Esophagus (tissue), 2 donors: ENCODE results near the gene CHSY3. TPM values are rescaled to one million over a fixed set of nuclear protein-coding genes. Genes with fewer than 3 reads are reported as not detected.

Source experiments
- H3K27ac ChIP-seq, 2 donors: one replicate each; pipeline ENCODE4 v1.5.1; 2013; ENCODE audit warnings: low read depth in 2 of 2, mild to moderate bottlenecking in 2 of 2, inconsistent platforms in 1 of 2, low read length in 1 of 2, moderate library complexity in 1 of 2
- H3K27me3 ChIP-seq, 2 donors: one replicate each; pipeline ENCODE4 v1.6.1; 2013; ENCODE audit warnings: low read length in 2 of 2, control low read depth in 1 of 2, mild to moderate bottlenecking in 1 of 2; ENCODE audit not compliant: insufficient read depth in 2 of 2, control insufficient read depth in 1 of 2
- H3K36me3 ChIP-seq, 2 donors: one replicate each; pipeline ENCODE4 v1.6.1; 2013; ENCODE audit warnings: low read length in 1 of 2; ENCODE audit not compliant: control insufficient read depth in 2 of 2, insufficient read depth in 2 of 2
- H3K4me1 ChIP-seq, 2 donors: one replicate each; pipeline ENCODE4 v1.6.1; 2013; ENCODE audit warnings: low read length in 1 of 2; ENCODE audit not compliant: control insufficient read depth in 2 of 2, insufficient read depth in 2 of 2
- H3K4me3 ChIP-seq, 2 donors: one replicate each; pipeline ENCODE4 v1.5.1; 2013; ENCODE audit warnings: low read length in 2 of 2, mild to moderate bottlenecking in 2 of 2, low read depth in 1 of 2, moderate library complexity in 1 of 2
- H3K9me3 ChIP-seq, 2 donors: one replicate each; pipeline ENCODE4 v1.6.1; 2013; ENCODE audit warnings: mild to moderate bottlenecking in 2 of 2, low read depth in 1 of 2, low read length in 1 of 2, moderate library complexity in 1 of 2; ENCODE audit not compliant: control insufficient read depth in 2 of 2, insufficient read depth in 1 of 2
- WGBS, 2 donors: extraction: QIAGEN DNeasy Blood & Tissue Kit; methylation state at CpG; one replicate each; pipeline ENCODE4 v1.1.7; 2013; 5-methylcytosine and 5-hydroxymethylcytosine counted together
- polyA plus RNA-seq, 2 donors: library from polyadenylated mRNA; stranded (reverse); fragments of 200-250 nt; gene quantifications; one replicate each; pipeline ENCODE4 v1.2.3, GENCODE V29; 2013
- donor health status: healthy with polysubstance abuse.
- donor health status: Bipolar disorder and iron deficiency.

CHSY3 gene
- polyA plus RNA-seq, 2 donors: 0.02 to 0.14 TPM

DNA sequence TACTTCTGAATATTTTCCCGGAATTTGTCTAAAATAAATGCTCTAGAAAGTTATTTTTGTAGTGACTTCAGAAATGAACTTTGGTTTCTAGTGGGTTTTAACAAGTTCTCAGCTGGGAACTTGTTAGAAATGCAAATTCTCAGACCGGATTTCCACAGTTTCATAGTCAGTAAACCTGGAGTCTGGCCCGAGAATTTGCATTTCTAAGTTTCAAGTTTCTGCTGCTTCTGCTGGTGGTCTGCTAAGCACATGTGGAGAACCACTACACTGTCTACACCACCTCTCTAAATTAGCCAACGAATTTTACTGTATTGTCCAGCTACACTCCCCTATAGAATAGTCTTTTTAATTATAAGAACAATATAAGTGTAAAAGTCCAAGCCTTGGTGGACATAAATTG, 208.0 kb downstream of the CHSY3 start:
- Histone ChIP-seq H3K27me3 (no peaks in the 10 kb centered on the region), H3K4me1 (no peaks in the 10 kb centered on the region), H3K36me3 (no peaks in the 10 kb centered on the region), H3K9me3 (no peaks in the 10 kb centered on the region), H3K4me3 (no peak overlapping the region), H3K27ac (no peak overlapping the region)
- WGBS, 2 donors: 72 to 83% methylated on average over 4 of the region's 4 CpGs

DNA sequence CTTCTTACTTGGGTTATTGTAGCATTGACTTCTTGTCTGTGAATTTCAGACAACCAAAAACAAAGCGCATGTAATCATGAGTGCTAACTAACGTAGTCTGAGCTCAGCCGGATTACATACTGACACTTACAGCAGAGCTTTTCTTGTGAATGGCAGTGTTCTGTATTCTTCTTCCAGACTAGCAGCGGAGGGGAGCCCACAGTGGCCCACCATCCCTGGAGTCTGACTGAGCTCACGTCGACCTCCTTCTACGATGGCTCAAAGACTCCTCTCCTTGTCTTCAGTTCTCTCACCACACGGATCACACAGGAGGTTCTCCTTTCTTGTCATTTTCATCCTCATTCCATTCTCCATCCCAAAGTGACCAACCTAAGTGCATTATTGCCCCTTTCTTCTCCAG, 211.4 kb downstream of the CHSY3 start:
- Histone ChIP-seq H3K4me3 (no peak overlapping the region), H3K27me3 (no peaks in the 10 kb centered on the region), H3K9me3 (no peaks in the 10 kb centered on the region), H3K36me3 (no peaks in the 10 kb centered on the region), H3K4me1 (no peaks in the 10 kb centered on the region), H3K27ac (no peak overlapping the region)
- 80 to 91% methylated on average over 8 of the region's 8 CpGs for WGBS, 2 donors

- no peaks in the 10 kb centered on the region for H3K36me3 ChIP-seq
- no peak overlapping the region for H3K4me3 ChIP-seq
- no peak overlapping the region for H3K27ac ChIP-seq
- no peaks in the 10 kb centered on the region for H3K9me3 ChIP-seq
- no peaks in the 10 kb centered on the region for H3K27me3 ChIP-seq
- 59 to 63% methylated on average over 5 of the region's 5 CpGs for WGBS, 2 donors
- no peaks in the 10 kb centered on the region for H3K4me1 ChIP-seq
Observed at GRCh38 chr5:130116462-130116861, 212.2 kb downstream of the CHSY3 start.

DNA sequence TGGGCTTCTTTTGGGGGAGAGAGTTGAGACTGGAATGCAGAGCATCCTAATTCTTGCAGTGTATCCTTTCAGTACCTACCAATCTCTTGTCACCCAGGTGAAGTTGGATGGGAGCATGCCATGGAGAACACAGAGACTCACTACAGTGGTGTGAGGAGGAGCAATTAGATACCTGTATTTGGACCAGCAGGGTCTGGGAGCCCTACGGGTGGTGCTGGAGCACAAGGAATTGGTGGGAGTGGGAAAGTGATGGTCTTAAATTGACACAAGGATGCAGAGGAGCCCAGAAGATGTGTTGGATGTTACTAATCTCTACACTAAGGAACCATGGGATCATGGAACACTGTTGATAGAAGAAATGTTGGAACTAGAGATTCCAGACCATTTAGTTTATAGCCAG, 212.7 kb downstream of the CHSY3 start:
- H3K9me3 ChIP-seq: no peaks in the 10 kb centered on the region
- no peak overlapping the region for H3K4me3 ChIP-seq
- H3K27me3 ChIP-seq: no peaks in the 10 kb centered on the region
- no peaks in the 10 kb centered on the region for H3K4me1 ChIP-seq
- no peak overlapping the region for H3K27ac ChIP-seq
- 89 to 95% methylated on average over 1 of the region's 1 CpG for WGBS, 2 donors
- no peaks in the 10 kb centered on the region for H3K36me3 ChIP-seq

DNA sequence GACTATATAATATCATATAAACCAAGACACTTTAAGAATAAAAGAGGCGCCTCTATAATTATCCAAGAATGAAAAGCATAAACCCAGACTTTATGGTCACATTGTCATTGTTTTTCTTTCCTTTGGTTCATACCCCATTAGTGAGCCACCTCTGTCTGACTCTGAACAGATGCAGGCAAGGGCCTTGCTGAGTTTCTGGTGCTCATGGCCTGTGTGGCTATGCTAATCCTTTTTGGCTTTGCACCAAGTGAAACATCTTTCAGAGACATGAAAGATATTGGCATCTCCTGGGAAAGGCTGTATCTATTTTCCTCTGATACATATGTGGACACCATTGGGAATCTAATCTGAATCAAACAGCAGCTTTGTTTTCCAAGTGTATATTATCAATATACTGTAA, 222.5 kb downstream of the CHSY3 start:
- H3K4me1 ChIP-seq: no peaks in the 10 kb centered on the region
- H3K36me3 ChIP-seq: no peaks in the 10 kb centered on the region
- H3K27ac ChIP-seq: no peak overlapping the region
- H3K4me3 ChIP-seq: no peak overlapping the region
- H3K9me3 ChIP-seq: no peaks in the 10 kb centered on the region
- H3K27me3 ChIP-seq: no peaks in the 10 kb centered on the region
- 88 to 91% methylated on average over 1 of the region's 1 CpG for WGBS, 2 donors

DNA sequence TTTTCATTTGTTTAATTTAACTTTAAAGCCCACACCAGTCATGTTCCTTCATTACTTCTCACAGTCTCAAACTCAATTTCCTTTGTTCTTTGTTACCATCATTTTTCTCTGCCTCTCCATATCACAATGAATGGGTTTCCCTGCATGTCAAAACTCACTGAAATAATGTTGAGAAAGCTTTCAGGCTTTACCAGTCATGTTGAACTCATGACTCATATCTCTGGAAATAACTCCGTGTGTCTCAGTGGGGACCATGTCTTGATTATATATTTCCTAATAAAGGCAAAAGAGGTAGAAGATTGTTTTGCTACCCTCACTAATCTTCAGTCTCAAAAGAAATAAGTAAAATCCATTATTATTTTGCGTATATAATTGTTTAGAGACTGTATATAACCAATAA, 231.2 kb downstream of the CHSY3 start:
- H3K27me3 ChIP-seq: no peaks in the 10 kb centered on the region
- H3K4me3 ChIP-seq: no peak overlapping the region
- WGBS, 2 donors: 51 to 59% methylated on average over 2 of the region's 2 CpGs
- no peaks in the 10 kb centered on the region for H3K9me3 ChIP-seq
- no peaks in the 10 kb centered on the region for H3K36me3 ChIP-seq
- no peaks in the 10 kb centered on the region for H3K4me1 ChIP-seq
- H3K27ac ChIP-seq: no peak overlapping the region

- Histone ChIP-seq H3K9me3 (no peaks in the 10 kb centered on the region), H3K27me3 (no peaks in the 10 kb centered on the region), H3K4me3 (no peak overlapping the region), H3K27ac (no peak overlapping the region), H3K36me3 (no peaks in the 10 kb centered on the region), H3K4me1 (no peaks in the 10 kb centered on the region)
Observed at GRCh38 chr5:130136300-130136699, 232.0 kb downstream of the CHSY3 start.

- Histone ChIP-seq H3K4me1 (no peaks in the 10 kb centered on the region), H3K9me3 (no peaks in the 10 kb centered on the region), H3K27ac (no peak overlapping the region), H3K27me3 (no peaks in the 10 kb centered on the region), H3K4me3 (no peak overlapping the region), H3K36me3 (no peaks in the 10 kb centered on the region)
- 19 to 27% methylated on average over 1 of the region's 1 CpG for WGBS, 2 donors
Observed at GRCh38 chr5:130137681-130138080, 233.4 kb downstream of the CHSY3 start.

DNA sequence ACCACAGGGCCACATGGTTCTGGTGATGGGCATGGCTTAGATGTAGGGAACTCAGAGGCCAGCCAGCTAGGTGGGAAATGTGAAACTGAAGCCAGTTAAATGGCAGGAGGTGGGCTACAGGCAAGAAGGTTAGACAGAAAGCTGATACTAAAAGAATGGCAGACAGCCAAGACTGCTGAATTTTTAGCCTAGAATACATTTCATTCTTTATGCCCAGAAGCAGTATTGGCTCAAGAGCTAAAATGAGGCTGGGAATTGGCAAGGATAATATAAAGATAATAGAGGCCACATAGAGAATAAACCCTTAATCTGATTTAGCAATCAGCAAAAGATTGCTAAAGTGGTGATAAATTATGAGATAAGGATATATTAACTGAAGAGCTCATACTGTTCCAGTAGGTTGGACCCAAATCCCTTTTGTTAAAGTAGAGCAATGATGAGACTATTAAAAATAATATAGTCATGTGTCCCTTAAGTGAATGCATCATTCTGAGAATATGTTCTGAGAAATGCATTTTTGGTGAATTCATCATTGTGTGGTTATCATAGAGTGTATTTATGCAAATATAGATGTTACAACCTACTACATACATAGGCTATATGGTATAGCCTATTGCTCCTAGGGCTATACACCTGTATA, 234.3 kb downstream of the CHSY3 start:
- Histone ChIP-seq H3K4me3 (no peak overlapping the region), H3K36me3 (no peaks in the 10 kb centered on the region), H3K4me1 (no peaks in the 10 kb centered on the region), H3K27ac (no peak overlapping the region), H3K9me3 (no peaks in the 10 kb centered on the region), H3K27me3 (no peaks in the 10 kb centered on the region)

DNA sequence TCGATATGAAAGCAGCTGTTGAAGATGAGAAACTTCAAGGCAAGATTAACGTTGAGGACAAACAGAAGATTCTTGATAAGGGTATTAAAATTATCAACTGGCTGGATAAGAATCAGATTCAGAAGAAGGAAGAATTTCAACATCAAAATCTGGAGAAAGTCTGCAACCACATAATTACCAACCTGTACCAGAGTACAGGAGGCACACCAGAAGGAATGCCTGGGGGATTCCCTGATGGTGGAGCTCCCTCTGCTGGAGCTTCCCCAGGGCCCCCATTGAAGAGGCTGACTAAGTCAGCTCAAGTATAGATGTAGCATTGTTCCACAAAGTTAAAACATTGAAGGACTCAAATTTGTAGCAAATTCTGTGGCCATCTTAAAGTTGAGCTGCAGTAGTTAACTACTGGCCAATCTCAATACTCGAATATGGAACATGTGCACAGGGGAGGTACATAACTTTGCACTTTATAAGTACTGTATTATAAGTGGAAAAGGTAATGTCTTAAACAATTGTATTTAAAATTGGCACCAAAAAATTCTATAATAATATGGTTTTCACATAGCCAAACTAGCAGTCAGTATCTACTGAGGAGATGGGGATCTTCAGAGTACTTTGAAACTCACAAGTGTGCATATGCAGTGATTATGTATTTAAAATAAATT, 237.5 kb downstream of the CHSY3 start:
- H3K27ac ChIP-seq: no peak overlapping the region
- H3K4me3 ChIP-seq: no peak overlapping the region
- H3K27me3 ChIP-seq: no peaks in the 10 kb centered on the region
- H3K4me1 ChIP-seq: no peaks in the 10 kb centered on the region
- H3K36me3 ChIP-seq: no peaks in the 10 kb centered on the region
- H3K9me3 ChIP-seq: no peaks in the 10 kb centered on the region
- 73 to 78% methylated on average over 3 of the region's 3 CpGs for WGBS, 2 donors
